Suprapubic skin (tissue), 4 donors: ENCODE data around the gene RRP36.

Source experiments
- POLR2A ChIP-seq, 2 donors: fragments of 450-650 bp; IDR thresholded peaks; one replicate each; pipeline ENCODE4 v1.6.1; 2017; ENCODE audit warnings: antibody characterized with exemption in 2 of 2, mild to moderate bottlenecking in 2 of 2, moderate library complexity in 2 of 2
- POLR2AphosphoS5 ChIP-seq, 3 donors: sonication (generic); formaldehyde crosslinking; IDR thresholded peaks; one replicate each; pipeline ENCODE4 v1.6.1; 2017; ENCODE audit warnings: antibody characterized with exemption in 3 of 3

DNA sequence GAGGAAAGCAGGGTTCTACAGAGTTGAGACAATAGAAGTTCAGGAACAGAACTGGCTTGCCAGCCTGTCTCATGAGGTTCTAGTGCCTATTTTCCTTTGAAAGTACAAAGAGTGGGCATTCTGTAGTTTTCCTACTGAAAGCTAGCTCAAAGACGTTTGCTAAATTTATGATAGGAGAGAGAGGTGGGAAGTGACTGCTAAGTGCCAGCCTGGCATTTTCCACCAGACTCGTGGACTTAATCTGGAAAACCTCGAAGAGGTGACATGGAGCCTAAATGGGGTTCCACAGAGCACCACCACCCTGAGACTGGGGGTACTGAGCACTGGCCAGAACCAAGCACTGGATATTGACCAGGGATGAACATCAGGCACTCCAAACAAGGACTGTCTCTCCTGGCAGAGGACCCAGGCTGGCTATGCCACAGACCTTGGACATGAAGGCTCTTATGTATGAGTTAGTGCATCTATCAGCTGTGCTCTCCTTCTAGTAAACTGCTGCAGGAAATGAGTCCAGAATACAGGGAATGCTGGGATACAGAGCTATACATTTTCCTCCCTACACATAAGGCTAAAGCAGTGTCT lies 49.6 kb upstream of the RRP36 start:
- TF ChIP-seq POLR2A (IDR thresholded peaks at IDR 0.05), result no peak
- TF ChIP-seq POLR2AphosphoS5 (IDR thresholded peaks at IDR 0.05), result no peak
